Activated CD4-positive, alpha-beta memory T cell treated with anti-CD3 and anti-CD28 coated beads for 36 hours (primary cell): Measurements from ENCODE around the gene IL9R. TPM values are rescaled to one million over a fixed set of nuclear protein-coding genes. Genes with fewer than 3 reads are reported as not detected.
"Not testable (repeated sequence)": the region's sequence is repeated elsewhere in the genome, so short reads cannot be mapped to it uniquely, and the experiment has no call there.

Experiments
- CTCF ChIA-PET: fragments of 350-600 bp; sonication (Branson Sonifier 250); formaldehyde crosslinking; loops from one replicate; lab custom pipeline; 2021; ENCODE audit warnings: antibody characterized with exemption, inconsistent platforms; lab: Charles Lee
- POLR2A ChIA-PET: fragments of 350-600 bp; sonication (Branson Sonifier 250); formaldehyde crosslinking; loops from one replicate; lab custom pipeline; 2021; ENCODE audit warnings: antibody characterized with exemption; lab: Charles Lee
- DNase-seq: peaks from one replicate; pipeline ENCODE4 v3.0.0-alpha.2; 2020
- H3K27ac Mint-ChIP-seq: one replicate; pipeline ENCODE4 v1.8.0; 2021; ENCODE audit warnings: mixed read lengths
- H3K27me3 Mint-ChIP-seq: one replicate; pipeline ENCODE4 v1.8.0; 2021; ENCODE audit warnings: mixed read lengths
- H3K36me3 Mint-ChIP-seq: one replicate; pipeline ENCODE4 v1.8.0; 2021; ENCODE audit warnings: mixed read lengths
- H3K4me1 Mint-ChIP-seq: one replicate; pipeline ENCODE4 v1.8.0; 2021; ENCODE audit warnings: low read depth, mixed read lengths
- H3K4me3 Mint-ChIP-seq: one replicate; pipeline ENCODE4 v1.8.0; 2021; ENCODE audit warnings: mild to moderate bottlenecking, mixed read lengths
- H3K9me3 Mint-ChIP-seq: one replicate; pipeline ENCODE4 v1.8.0; 2021; ENCODE audit warnings: mixed read lengths
- intact Hi-C: fragments of 100-400 bp; cut with micrococcal nuclease; formaldehyde crosslinking; loops from one replicate; pipeline ENCODE4 v1.15.1; 2023
- total RNA-seq, 2 experiments: library from RNA; stranded (reverse); gene quantifications; one replicate each; pipeline ENCODE4 v1.2.3, GENCODE V29; 2021

Gene IL9R
- total RNA-seq, 2 experiments from 2014 or later: 2.7 to 4.1 TPM

DNA sequence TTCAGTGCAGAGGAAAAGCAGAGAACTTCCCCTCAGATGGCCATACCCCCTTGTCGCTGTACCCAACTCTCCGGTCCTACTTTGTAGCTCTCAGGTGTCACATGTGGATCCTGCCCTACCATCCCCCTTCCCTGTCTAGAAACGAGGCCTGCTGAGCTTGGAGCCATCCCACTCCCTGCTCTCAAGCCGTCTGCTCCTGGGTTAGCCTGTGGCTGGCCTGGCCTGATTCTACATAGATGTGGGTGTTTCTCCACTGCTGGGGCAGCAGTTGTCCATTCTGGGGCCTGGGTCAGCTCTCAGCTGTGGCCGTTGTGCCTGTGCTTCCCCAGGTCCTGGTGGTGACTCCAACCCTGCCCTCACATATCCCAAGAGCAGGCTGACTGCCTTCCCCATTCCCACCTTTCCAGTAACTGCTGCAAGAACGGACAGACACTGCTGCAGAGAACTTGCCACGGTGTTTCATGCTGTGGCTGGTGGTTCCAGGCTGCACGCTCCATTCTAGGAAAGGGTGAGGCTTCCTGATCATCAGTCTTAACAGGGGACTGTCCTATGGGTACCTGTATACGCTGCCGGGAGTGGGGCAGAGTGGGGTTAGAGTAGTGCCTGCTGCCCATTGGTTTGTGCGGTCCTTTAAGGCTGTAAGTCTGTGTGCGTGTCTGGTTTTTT is 3.6 kb downstream of the IL9R start:
- H3K4me1 Mint-ChIP-seq: peaks cover 37% of the 10 kb centered on the region
- H3K27me3 Mint-ChIP-seq: no peaks in the 10 kb centered on the region
- DNase-seq: no peak
- no peak overlapping the region for H3K27ac Mint-ChIP-seq
- ChIA-PET CTCF (no interaction called here), POLR2A (no interaction called here)
- intact Hi-C loops: no loop called here
- no peaks in the 10 kb centered on the region for H3K9me3 Mint-ChIP-seq
- no peaks in the 10 kb centered on the region for H3K36me3 Mint-ChIP-seq
- H3K4me3 Mint-ChIP-seq: no peak overlapping the region

DNA sequence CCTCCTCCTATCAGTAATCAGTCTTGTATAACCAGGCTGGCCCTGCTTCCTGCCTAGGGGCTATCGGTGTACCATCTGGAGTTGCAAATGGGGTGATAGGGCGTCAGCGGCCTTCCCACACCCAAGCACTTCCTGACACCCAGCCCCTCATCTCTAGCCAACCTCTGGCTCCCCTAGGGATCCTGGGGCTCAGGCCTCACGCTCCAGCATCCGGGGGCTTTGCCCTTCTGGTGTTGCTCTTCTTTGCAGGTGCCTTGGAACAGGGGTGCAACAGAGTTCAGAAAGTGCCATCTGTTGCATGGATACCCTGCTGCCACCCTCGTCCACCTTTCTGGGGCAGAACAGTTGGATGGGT is 4.1 kb downstream of the IL9R start:
- CTCF ChIA-PET: no interaction called here
- POLR2A ChIA-PET: no interaction called here
- DNase-seq: no peak
- no peaks in the 10 kb centered on the region for H3K36me3 Mint-ChIP-seq
- no peaks in the 10 kb centered on the region for H3K27me3 Mint-ChIP-seq
- H3K4me1 Mint-ChIP-seq: peaks cover 37% of the 10 kb centered on the region
- H3K4me3 Mint-ChIP-seq: no peak overlapping the region
- no peak overlapping the region for H3K27ac Mint-ChIP-seq
- H3K9me3 Mint-ChIP-seq: no peaks in the 10 kb centered on the region
- intact Hi-C loops: no loop called here

DNA sequence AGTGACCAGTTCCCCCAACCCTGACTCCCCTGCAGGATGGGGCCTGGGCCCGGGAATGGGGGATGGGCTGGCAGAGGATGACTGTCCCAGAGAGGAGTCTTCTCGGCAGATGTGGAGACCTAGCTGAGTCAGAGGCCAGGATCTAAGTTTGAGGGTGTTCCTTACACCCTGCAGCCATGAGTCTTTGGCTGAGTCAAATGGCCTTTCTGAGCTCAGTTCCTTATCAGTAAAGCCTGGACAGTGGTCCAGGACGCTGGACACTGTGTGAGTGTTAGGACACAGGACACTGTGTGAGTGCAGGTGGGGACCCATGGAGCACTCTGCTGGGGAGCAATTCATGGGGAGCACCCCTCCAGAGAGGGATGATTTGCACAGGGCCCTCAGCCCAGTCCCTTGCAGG is 5.0 kb downstream of the IL9R start:
- no peaks in the 10 kb centered on the region for H3K9me3 Mint-ChIP-seq
- intact Hi-C loops: no loop called here
- peaks cover 33% of the 10 kb centered on the region for H3K4me1 Mint-ChIP-seq
- no peak overlapping the region for H3K27ac Mint-ChIP-seq
- H3K27me3 Mint-ChIP-seq: no peaks in the 10 kb centered on the region
- CTCF ChIA-PET: no interaction called here
- POLR2A ChIA-PET: no interaction called here
- no peak overlapping the region for H3K4me3 Mint-ChIP-seq
- no peaks in the 10 kb centered on the region for H3K36me3 Mint-ChIP-seq
- no peak for DNase-seq

DNA sequence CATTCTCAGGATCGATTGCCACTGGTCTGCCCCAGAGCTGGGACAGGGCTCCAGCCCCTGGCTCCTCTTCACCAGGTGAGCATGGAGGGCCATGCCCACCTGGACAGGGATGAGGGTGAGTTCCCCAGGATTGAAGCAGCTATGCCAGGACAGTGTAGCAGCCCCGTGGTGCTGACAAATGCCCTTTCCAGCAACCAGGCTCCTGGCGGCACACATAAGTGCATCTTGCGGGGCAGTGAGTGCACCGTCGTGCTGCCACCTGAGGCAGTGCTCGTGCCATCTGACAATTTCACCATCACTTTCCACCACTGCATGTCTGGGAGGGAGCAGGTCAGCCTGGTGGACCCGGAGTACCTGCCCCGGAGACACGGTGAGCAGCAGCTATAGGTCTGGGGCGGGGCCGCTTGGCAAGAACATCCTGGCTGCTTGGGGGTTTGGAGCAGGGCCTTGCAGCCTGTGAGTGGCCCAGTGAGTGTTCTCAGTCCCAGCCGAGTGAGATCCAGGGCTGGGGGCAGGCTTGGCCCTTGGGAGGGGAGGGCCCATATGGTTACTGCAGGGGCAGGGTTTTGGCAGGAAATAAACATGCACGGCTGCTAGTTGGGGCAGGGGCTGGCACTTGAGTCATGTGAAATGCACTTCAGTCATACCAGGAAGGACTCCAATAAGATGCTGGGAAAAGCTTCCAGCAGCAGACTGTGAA is 6.1 kb downstream of the IL9R start:
- Mint-ChIP-seq H3K9me3 (no peaks in the 10 kb centered on the region), H3K4me1 (peaks cover 27% of the 10 kb centered on the region), H3K36me3 (no peaks in the 10 kb centered on the region), H3K27ac (no peak overlapping the region), H3K4me3 (no peak overlapping the region), H3K27me3 (no peaks in the 10 kb centered on the region)
- ChIA-PET CTCF (no interaction called here), POLR2A (no interaction called here)
- intact Hi-C loops: no loop called here
- DNase-seq: no peak

DNA sequence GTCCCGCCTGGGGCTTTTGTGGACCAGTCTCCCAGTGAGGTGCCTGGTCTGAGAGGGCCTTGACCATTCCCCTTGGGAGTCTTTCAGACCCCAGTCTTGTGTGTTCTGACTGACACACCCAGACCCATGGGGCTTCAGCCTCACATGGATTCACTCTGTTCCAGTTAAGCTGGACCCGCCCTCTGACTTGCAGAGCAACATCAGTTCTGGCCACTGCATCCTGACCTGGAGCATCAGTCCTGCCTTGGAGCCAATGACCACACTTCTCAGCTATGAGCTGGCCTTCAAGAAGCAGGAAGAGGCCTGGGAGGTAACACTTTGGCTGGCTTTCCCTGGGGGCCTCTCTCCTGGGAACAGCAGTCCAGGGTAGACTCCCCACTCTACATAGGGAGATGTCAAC is 6.8 kb downstream of the IL9R start:
- peaks cover 26% of the 10 kb centered on the region for H3K4me1 Mint-ChIP-seq

DNA sequence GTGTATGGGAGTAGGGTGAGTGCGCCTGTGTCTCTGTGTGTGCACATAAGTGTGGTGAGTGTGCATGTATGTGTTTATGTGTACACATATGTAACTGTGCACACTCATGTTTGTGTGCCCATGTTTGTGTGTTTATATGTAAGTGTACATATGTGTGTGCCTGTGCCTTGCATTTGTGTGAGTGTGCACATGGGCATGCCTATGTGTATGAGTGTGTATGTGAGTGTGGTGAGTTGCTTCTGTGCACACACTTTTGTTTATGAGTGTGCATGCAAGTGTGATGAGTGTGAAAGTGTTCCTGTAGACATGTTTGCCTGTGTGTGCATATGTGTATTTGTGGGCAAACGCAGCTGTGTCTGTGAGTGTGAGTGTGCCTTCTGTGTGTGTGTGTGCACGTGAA is 7.2 kb downstream of the IL9R start:
- intact Hi-C loops: no loop called here
- H3K36me3 Mint-ChIP-seq: no peaks in the 10 kb centered on the region
- POLR2A ChIA-PET: no interaction called here
- H3K27me3 Mint-ChIP-seq: no peaks in the 10 kb centered on the region
- H3K9me3 Mint-ChIP-seq: no peaks in the 10 kb centered on the region
- H3K4me3 Mint-ChIP-seq: no peak overlapping the region
- H3K27ac Mint-ChIP-seq: no peak overlapping the region
- peaks cover 22% of the 10 kb centered on the region for H3K4me1 Mint-ChIP-seq
- CTCF ChIA-PET: no interaction called here
- no peak for DNase-seq

More for the DNA sequence above, 6.8 kb downstream of the IL9R start:
- POLR2A ChIA-PET: no interaction called here
- Mint-ChIP-seq H3K36me3 (no peaks in the 10 kb centered on the region), H3K9me3 (no peaks in the 10 kb centered on the region), H3K27ac (no peak overlapping the region), H3K27me3 (no peaks in the 10 kb centered on the region), H3K4me3 (no peak overlapping the region)
- intact Hi-C loops: no loop called here
- no peak for DNase-seq
- CTCF ChIA-PET: no interaction called here

DNA sequence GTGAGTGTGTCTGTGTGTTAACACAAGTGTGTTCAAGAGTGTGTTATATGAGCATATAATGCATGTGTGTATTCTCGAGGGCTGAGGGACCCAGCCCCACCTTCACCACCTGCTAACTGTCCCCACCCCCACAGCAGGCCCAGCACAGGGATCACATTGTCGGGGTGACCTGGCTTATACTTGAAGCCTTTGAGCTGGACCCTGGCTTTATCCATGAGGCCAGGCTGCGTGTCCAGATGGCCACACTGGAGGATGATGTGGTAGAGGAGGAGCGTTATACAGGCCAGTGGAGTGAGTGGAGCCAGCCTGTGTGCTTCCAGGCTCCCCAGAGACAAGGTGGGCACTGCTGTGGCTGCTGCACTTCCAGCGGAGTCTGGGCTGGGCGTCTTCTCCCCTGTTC is 7.6 kb downstream of the IL9R start:
- H3K4me3 Mint-ChIP-seq: no peak overlapping the region

DNA sequence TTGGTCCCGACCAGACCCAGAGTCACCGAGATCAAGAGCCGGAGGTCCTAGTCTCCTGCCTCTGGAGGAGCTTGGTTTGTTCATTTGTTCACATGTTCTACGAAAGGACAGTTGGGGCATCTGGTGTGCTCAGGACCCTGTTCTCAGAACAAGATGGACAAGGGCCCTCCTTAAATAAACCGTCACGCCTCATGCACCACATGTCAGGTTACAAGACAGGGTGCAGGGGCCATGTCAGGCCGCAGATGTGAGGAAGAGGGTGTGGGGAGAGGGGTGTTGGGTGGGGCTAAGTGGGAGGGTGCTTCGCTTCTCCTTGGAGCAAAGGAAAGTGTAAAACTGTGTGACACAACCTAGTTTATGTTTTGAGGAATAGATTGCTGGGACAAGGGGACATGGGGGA is 9.0 kb downstream of the IL9R start:
- DNase-seq, POLR2A ChIA-PET, H3K27me3 Mint-ChIP-seq, CTCF ChIA-PET, H3K9me3 Mint-ChIP-seq, H3K27ac Mint-ChIP-seq, H3K36me3 Mint-ChIP-seq, H3K4me3 Mint-ChIP-seq, intact Hi-C loops: not testable (repeated sequence)
- peaks cover 14% of the 10 kb centered on the region for H3K4me1 Mint-ChIP-seq

More for the DNA sequence above, 7.6 kb downstream of the IL9R start:
- ChIA-PET CTCF (no interaction called here), POLR2A (no interaction called here)
- intact Hi-C loops: no loop called here
- Mint-ChIP-seq H3K4me1 (peaks cover 20% of the 10 kb centered on the region), H3K9me3 (no peaks in the 10 kb centered on the region), H3K27me3 (no peaks in the 10 kb centered on the region), H3K27ac (no peak overlapping the region), H3K36me3 (no peaks in the 10 kb centered on the region)
- DNase-seq: no peak

DNA sequence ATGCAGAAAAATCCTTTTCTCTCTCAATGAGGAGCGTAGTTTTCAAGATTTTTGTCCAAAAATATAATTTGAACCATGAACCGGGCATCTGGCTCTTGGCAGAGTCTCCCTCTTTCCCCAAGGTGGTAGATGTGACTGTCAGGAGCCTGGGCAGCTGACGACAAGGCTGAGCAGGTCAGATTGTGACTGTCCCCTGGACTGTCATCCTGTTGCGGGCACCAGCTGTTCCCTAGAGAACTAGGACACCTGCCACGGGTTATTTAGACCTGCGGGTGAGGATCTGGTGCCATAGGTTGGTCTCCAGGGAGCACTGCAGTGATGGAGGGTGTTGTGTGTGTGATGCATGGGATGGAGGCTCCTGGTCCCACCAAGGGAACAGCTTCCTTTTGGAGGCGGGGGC is 10.9 kb downstream of the IL9R start:
- H3K9me3 Mint-ChIP-seq, H3K27me3 Mint-ChIP-seq, H3K27ac Mint-ChIP-seq, DNase-seq, H3K4me1 Mint-ChIP-seq, H3K36me3 Mint-ChIP-seq, intact Hi-C loops, POLR2A ChIA-PET, CTCF ChIA-PET, H3K4me3 Mint-ChIP-seq: not testable (repeated sequence)

DNA sequence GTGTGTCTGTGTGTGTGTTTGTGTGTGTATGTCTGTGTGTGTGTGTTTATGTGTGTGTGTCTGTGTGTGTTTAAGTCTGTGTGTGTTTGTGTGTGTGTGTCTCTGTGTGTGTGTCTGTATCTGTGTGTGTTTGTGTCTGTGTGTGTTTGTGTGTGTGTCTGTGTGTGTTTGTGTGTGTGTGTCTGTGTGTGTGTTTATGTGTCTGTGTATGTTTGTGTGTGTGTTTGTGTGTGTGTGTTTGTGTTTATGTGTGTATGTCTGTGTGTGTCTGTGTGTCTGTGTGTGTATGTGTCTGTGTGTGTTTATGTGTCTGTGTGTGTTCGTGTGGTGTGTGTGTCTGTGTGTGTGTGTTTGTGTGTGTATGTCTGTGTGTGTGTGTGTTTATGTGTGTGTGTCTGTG is 11.4 kb downstream of the IL9R start:
- no peaks in the 10 kb centered on the region for H3K36me3 Mint-ChIP-seq
- POLR2A ChIA-PET: no interaction called here
- no peaks in the 10 kb centered on the region for H3K27me3 Mint-ChIP-seq
- no peaks in the 10 kb centered on the region for H3K9me3 Mint-ChIP-seq
- no peak overlapping the region for H3K27ac Mint-ChIP-seq
- no peak overlapping the region for H3K4me3 Mint-ChIP-seq
- intact Hi-C loops: no loop called here
- DNase-seq: no peak
- CTCF ChIA-PET: no interaction called here
- H3K4me1 Mint-ChIP-seq: peaks cover 5% of the 10 kb centered on the region

DNA sequence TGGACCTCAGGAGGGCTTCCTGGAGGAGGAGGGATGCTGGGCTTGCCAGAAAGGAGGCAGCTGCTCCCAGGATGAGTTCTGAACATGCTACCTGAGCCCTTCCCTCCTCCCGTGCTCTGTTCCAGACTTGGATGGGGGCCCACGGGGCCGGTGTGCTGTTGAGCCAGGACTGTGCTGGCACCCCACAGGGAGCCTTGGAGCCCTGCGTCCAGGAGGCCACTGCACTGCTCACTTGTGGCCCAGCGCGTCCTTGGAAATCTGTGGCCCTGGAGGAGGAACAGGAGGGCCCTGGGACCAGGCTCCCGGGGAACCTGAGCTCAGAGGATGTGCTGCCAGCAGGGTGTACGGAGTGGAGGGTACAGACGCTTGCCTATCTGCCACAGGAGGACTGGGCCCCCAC is 12.2 kb downstream of the IL9R start:
- CTCF ChIA-PET, H3K4me1 Mint-ChIP-seq, DNase-seq, POLR2A ChIA-PET, H3K27ac Mint-ChIP-seq, H3K27me3 Mint-ChIP-seq, H3K9me3 Mint-ChIP-seq, H3K4me3 Mint-ChIP-seq, H3K36me3 Mint-ChIP-seq, intact Hi-C loops: not testable (repeated sequence)

DNA sequence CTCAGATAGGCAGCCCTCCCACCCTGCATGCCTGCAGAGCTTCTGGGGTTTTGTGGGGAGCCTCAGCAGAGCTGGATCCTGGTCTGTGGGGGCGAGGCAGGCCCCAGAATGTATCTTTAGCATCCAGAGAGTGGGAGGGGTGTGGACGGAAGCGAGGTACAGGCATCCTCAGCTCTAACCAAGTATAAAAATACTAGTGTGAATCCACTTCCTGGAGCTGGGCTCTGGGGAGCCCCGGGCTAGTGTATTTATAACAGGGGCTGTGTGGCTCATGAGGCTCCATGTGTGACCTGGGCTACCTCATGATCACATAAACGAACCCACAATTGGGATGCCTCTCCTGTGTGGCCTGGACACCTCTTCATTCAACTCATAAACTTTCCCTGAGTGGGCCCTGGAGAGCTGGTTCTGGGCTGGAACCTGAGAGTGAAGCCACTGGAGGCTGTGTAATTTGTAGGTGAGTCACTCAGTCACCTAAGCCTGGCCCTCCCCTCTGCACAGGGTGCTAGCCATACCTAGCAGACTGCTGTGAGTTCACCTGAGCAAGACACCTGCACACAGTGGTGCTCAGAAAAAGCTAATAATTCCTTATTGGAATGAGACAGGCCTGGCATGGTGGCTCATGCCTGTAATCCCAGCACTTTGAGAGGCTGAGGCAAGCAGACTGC is 15.9 kb downstream of the IL9R start:
- H3K27me3 Mint-ChIP-seq, H3K36me3 Mint-ChIP-seq, H3K4me3 Mint-ChIP-seq, H3K9me3 Mint-ChIP-seq, intact Hi-C loops, H3K27ac Mint-ChIP-seq, CTCF ChIA-PET, POLR2A ChIA-PET, DNase-seq, H3K4me1 Mint-ChIP-seq: not testable (repeated sequence)

DNA sequence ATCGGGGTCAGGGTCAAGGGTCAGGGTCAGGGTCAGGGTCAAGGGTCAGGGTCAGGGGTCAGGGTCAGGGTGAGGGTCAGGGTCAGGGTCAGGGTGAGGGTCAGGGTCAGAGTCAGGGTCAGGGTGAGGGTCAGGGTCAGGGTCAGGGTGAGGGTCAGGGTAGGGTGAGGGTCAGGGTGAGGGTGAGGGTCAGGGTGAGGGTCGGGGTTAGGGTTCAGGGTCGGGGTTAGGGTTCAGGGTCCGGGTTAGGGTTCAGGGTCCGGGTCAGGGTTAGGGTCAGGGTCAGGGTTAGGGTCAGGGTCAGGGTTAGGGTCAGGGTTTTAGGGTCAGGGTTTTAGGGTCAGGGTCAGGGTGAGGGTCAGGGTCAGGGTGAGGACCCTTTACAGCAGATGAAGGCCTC is 22.4 kb downstream of the IL9R start:
- H3K4me1 Mint-ChIP-seq, POLR2A ChIA-PET, H3K27ac Mint-ChIP-seq, H3K27me3 Mint-ChIP-seq, H3K36me3 Mint-ChIP-seq, intact Hi-C loops, DNase-seq, H3K9me3 Mint-ChIP-seq, CTCF ChIA-PET, H3K4me3 Mint-ChIP-seq: not testable (repeated sequence)
